HEK293 (cell line): ENCODE results near the gene PLA2G5.

Source experiments
- CTCF ChIA-PET: fragments of 350-600 bp; formaldehyde crosslinking; extraction: SDS; loops from one replicate; lab custom pipeline; 2021; ENCODE audit warnings: antibody characterized with exemption; lab: Yijun Ruan, JAX
- POLR2A ChIA-PET: fragments of 300-600 bp; formaldehyde crosslinking; extraction: SDS; loops from one replicate; lab custom pipeline; 2020; ENCODE audit warnings: antibody characterized with exemption, inconsistent platforms; lab: Yijun Ruan, JAX
- H3K27ac ChIP-seq: fragments of 200-500 bp; sonication (Bioruptor generic); 2 replicates; pipeline ENCODE4 v1.5.1; 2014; ENCODE audit warnings: low read depth, low read length, control low read depth, inconsistent platforms; ENCODE audit errors: extremely low read depth
- H3K36me3 ChIP-seq, 2 experiments: fragments of 200-500 bp in 1 of 2; sonication (Bioruptor generic) in 1 of 2; 1 replicate in 1 of 2; 2 replicates in 1 of 2; pipeline ENCODE4 v1.5.1; 2014 to 2017; ENCODE audit warnings: inconsistent platforms in 2 of 2, low read length in 2 of 2; ENCODE audit not compliant: control insufficient read depth in 2 of 2, insufficient read depth in 1 of 2
- H3K4me1 ChIP-seq: fragments of 200-500 bp; sonication (Bioruptor generic); 2 replicates; pipeline ENCODE4 v1.5.1; 2014; ENCODE audit warnings: mild to moderate bottlenecking, low read length, inconsistent platforms; ENCODE audit not compliant: control insufficient read depth, insufficient read depth
- H3K4me3 ChIP-seq: 2 replicates; pipeline ENCODE4 v1.5.1; 2011; ENCODE audit warnings: low read depth, mild to moderate bottlenecking, control low read depth, low read length, moderate library complexity
- H3K9me3 ChIP-seq: fragments of 200-500 bp; sonication (Bioruptor generic); 2 replicates; pipeline ENCODE4 v1.5.1; 2014; ENCODE audit warnings: low read depth, low read length, inconsistent platforms; ENCODE audit not compliant: control insufficient read depth, insufficient read depth
- GLI2 ChIP-seq: fragments of 450-650 bp; formaldehyde crosslinking; IDR thresholded peaks from 2 replicates; pipeline ENCODE4; 2017; ENCODE audit warnings: missing biosample characterization, missing genetic modification characterization, low read depth, borderline replicate concordance
- GLIS1 ChIP-seq: fragments of 450-650 bp; formaldehyde crosslinking; IDR thresholded peaks from 2 replicates; pipeline ENCODE4 v1.5.1; 2016; ENCODE audit warnings: missing biosample characterization, missing genetic modification characterization
- KLF8 ChIP-seq: fragments of 450-650 bp; formaldehyde crosslinking; IDR thresholded peaks from 2 replicates; pipeline ENCODE4 v1.5.1; 2016; ENCODE audit warnings: missing biosample characterization, missing genetic modification characterization
- KLF9 ChIP-seq: fragments of 450-650 bp; formaldehyde crosslinking; IDR thresholded peaks from 2 replicates; pipeline ENCODE4 v1.5.1; 2016; ENCODE audit warnings: missing biosample characterization, missing genetic modification characterization, low read depth
- MEIS1 ChIP-seq: sonication (generic); formaldehyde crosslinking; IDR thresholded peaks from 2 replicates; pipeline ENCODE4 v1.8.1; 2022; ENCODE audit warnings: missing genetic modification reagents, mild to moderate bottlenecking, borderline replicate concordance
- OSR2 ChIP-seq: fragments of 450-650 bp; formaldehyde crosslinking; IDR thresholded peaks from 2 replicates; pipeline ENCODE4 v1.5.1; 2016; ENCODE audit warnings: missing biosample characterization, missing genetic modification characterization
- PRDM4 ChIP-seq: fragments of 450-650 bp; formaldehyde crosslinking; IDR thresholded peaks from 2 replicates; pipeline ENCODE4 v1.5.1; 2017; ENCODE audit warnings: missing biosample characterization, missing genetic modification characterization
- TCF7L2 ChIP-seq: IDR thresholded peaks from 2 replicates; pipeline ENCODE4 v1.6.1; 2011; ENCODE audit warnings: low read depth, mild to moderate bottlenecking, inconsistent platforms, low read length, moderate library complexity, borderline replicate concordance
- TSHZ1 ChIP-seq: fragments of 450-650 bp; formaldehyde crosslinking; IDR thresholded peaks from 2 replicates; pipeline ENCODE4 v1.5.1; 2016; ENCODE audit warnings: missing biosample characterization, missing genetic modification characterization, borderline replicate concordance
- ZBTB21 ChIP-seq: fragments of 450-650 bp; formaldehyde crosslinking; IDR thresholded peaks from 2 replicates; pipeline ENCODE4 v1.5.1; 2017; ENCODE audit warnings: missing biosample characterization, missing genetic modification characterization
- ZBTB49 ChIP-seq: fragments of 450-650 bp; formaldehyde crosslinking; IDR thresholded peaks from 2 replicates; pipeline ENCODE4 v1.5.1; 2016; ENCODE audit warnings: missing biosample characterization, missing genetic modification characterization, low read depth
- ZBTB6 ChIP-seq: fragments of 450-650 bp; formaldehyde crosslinking; IDR thresholded peaks from 2 replicates; pipeline ENCODE4 v1.5.1; 2017; ENCODE audit warnings: missing biosample characterization, missing genetic modification characterization
- ZNF133 ChIP-seq: fragments of 450-650 bp; formaldehyde crosslinking; IDR thresholded peaks from 2 replicates; pipeline ENCODE4 v1.5.1; 2016; ENCODE audit warnings: missing biosample characterization, missing genetic modification characterization
- ZNF155 ChIP-seq: fragments of 450-650 bp; formaldehyde crosslinking; IDR thresholded peaks from 2 replicates; pipeline ENCODE4 v1.5.1; 2016; ENCODE audit warnings: missing biosample characterization, missing genetic modification characterization
- ZNF266 ChIP-seq: fragments of 450-650 bp; formaldehyde crosslinking; IDR thresholded peaks from 2 replicates; pipeline ENCODE4 v1.5.1; 2016; ENCODE audit warnings: missing biosample characterization, missing genetic modification characterization, low read depth
- ZNF391 ChIP-seq: fragments of 450-650 bp; formaldehyde crosslinking; IDR thresholded peaks from 2 replicates; pipeline ENCODE4 v1.5.1; 2016; ENCODE audit warnings: low read depth, missing biosample characterization, missing genetic modification characterization, borderline replicate concordance
- ZNF518A ChIP-seq: fragments of 450-650 bp; formaldehyde crosslinking; conservative IDR thresholded peaks from 2 replicates; pipeline ENCODE4 v1.5.1; 2016; ENCODE audit warnings: low read depth, missing biosample characterization, missing genetic modification characterization
- ZNF560 ChIP-seq: fragments of 450-650 bp; formaldehyde crosslinking; IDR thresholded peaks from 2 replicates; pipeline ENCODE4 v1.5.1; 2017; ENCODE audit warnings: missing biosample characterization, missing genetic modification characterization, borderline replicate concordance
- ZNF626 ChIP-seq: fragments of 450-650 bp; sonication (Bioruptor Pico); formaldehyde crosslinking; IDR thresholded peaks from 2 replicates; pipeline ENCODE4 v1.5.1; 2018; ENCODE audit warnings: missing biosample characterization, missing genetic modification characterization, inconsistent platforms
- ZNF664 ChIP-seq: fragments of 450-650 bp; formaldehyde crosslinking; IDR thresholded peaks from 2 replicates; pipeline ENCODE4 v1.5.1; 2016; ENCODE audit warnings: missing biosample characterization, missing genetic modification characterization
- ZNF837 ChIP-seq: fragments of 450-650 bp; formaldehyde crosslinking; IDR thresholded peaks from 2 replicates; pipeline ENCODE4 v1.5.1; 2016; ENCODE audit warnings: missing biosample characterization, missing genetic modification characterization

Gene PLA2G5

GRCh38 chr1:20093940-20094391 lies 24.0 kb downstream of the PLA2G5 start (continued):
- TF ChIP-seq ZNF518A = no peak
- no peak for TF ChIP-seq GLI2 (tag by site-specific recombination)
- TF ChIP-seq ZNF391 (tag by site-specific recombination) = no peak
- no peak for TF ChIP-seq ZNF266 (tag by site-specific recombination)
- TF ChIP-seq TSHZ1 (tag by site-specific recombination) = no peak
- no peak for TF ChIP-seq ZNF560 (tag by site-specific recombination)
- TF ChIP-seq, all 188 proteins: peak for 0

GRCh38 chr1:20095564-20096434 lies 25.8 kb downstream of the PLA2G5 start:
- Histone ChIP-seq H3K9me3 (no peaks in the 10 kb centered on the region), H3K27ac (no peak overlapping the region), H3K4me3 (no peak overlapping the region), H3K4me1 (no peaks in the 10 kb centered on the region), H3K36me3 (no peaks in the 10 kb centered on the region)
- CTCF ChIA-PET = no interaction called here
- POLR2A ChIA-PET = no interaction called here
- no peak for TF ChIP-seq GLIS1
- no peak for TF ChIP-seq ZNF133 (tag by site-specific recombination)
- TF ChIP-seq KLF9 (tag by site-specific recombination) = no peak
- no peak for TF ChIP-seq ZBTB49 (tag by site-specific recombination)
- TF ChIP-seq MEIS1 = no peak
- no peak for TF ChIP-seq ZNF837 (tag by site-specific recombination)
- TF ChIP-seq OSR2 (tag by site-specific recombination) = no peak
- TF ChIP-seq ZBTB21 (tag by site-specific recombination) = no peak
- TF ChIP-seq PRDM4 (tag by site-specific recombination) = no peak
- TF ChIP-seq ZBTB6 (tag by site-specific recombination) = no peak
- no peak for TF ChIP-seq TCF7L2
- TF ChIP-seq KLF8 = no peak
- no peak for TF ChIP-seq ZNF626
- TF ChIP-seq ZNF664 (tag by site-specific recombination) = no peak
- TF ChIP-seq ZNF155 = no peak
